NK-92 treated with Interleukin-12 subunit alpha and Interleukin-12 subunit beta, amount 100 ng/mL, for 24 hours (cell line): Measurements from ENCODE around the gene ARL4C.

Source experiments
- DNase-seq: peaks from one replicate; lab custom pipeline; 2025; lab: John Stamatoyannopoulos, UW

ARL4C gene

GRCh38 chr2:234447189-234447588 lies 49.7 kb downstream of the ARL4C start:
- no peak for DNase-seq

GRCh38 chr2:234446404-234447076 lies 50.3 kb downstream of the ARL4C start:
- peak; percentile 84 for DNase-seq

- DNase-seq = peak; percentile 39
Observed at GRCh38 chr2:234444893-234445292, 52.0 kb downstream of the ARL4C start.

- no peak for DNase-seq
Observed at GRCh38 chr2:234444242-234444730, 52.6 kb downstream of the ARL4C start.
